ENCODE measurements around the gene EIF1B. TPM values are rescaled to one million over a fixed set of nuclear protein-coding genes. Genes with fewer than 3 reads are reported as not detected.

Gene EIF1B
- total and polyA plus RNA-seq, 2 of the 13 experiments (the other 11 are each of a cell fraction or from before 2014, with no cell fraction given), result 12.7 to 29.1 TPM

DNA sequence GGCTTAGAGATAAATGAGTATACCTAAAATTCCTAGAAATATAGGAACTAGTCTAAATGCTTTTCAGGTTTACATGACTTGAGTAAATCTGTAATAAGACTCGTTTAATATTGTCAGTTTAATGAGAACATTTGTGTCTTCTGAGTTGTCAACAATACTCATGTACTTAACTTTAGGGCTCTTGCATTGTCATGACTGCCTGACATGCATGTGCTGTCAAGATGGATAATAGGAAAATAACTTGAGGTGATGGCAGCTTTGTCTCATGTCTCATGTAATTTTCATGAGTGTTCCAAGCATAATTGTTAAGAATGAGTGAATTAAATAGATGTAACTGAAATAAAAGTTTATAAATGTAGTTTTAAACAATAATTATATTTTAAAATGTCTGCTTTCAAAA, 45.1 kb upstream of the EIF1B start:
- POLR2A ChIA-PET, result no interaction called here
- intact Hi-C loops (cut with micrococcal nuclease; ENCODE audit: unreplicated experiment) (no loop called here), in situ Hi-C loops (cut with HindIII; ENCODE audit: extremely low pct_ligation_motif_present, low pct_unique_long_range_greater_than_20kb) (no loop called here)
- no peak for DNase-seq (ENCODE audit: low spot score)
- no peaks in the 10 kb centered on the region for H3K79me2 ChIP-seq (ENCODE audit: insufficient read depth, low read length)
- H3K36me3 ChIP-seq (replicated peaks in 1 of 2; ENCODE audit: control insufficient read depth in 1 of 2, insufficient read depth in 2 of 2, low read length in 2 of 2), result no peaks in the 10 kb centered on the region
- no peaks in the 10 kb centered on the region for H3K27me3 ChIP-seq (ENCODE audit: control insufficient read depth in 1 of 2, insufficient read depth in 2 of 2, low read length in 2 of 2)
- TF ChIP-seq ZNF431 (CRISPR knock-in tag; IDR thresholded peaks at IDR 0.05; ENCODE audit: borderline replicate concordance, low read depth) (no peak), ATM (IDR thresholded peaks at IDR 0.05; ENCODE audit: borderline replicate concordance) (no peak), AGO1 (IDR thresholded peaks at IDR 0.05; ENCODE audit: low read depth, low read length, poor library complexity, severe bottlenecking) (no peak), ZFYVE20 (CRISPR knock-in tag; IDR thresholded peaks at IDR 0.05; ENCODE audit: borderline replicate concordance, low read depth) (no peak), SCMH1 (CRISPR knock-in tag; IDR thresholded peaks at IDR 0.05; ENCODE audit: borderline replicate concordance) (no peak), MAFF (IDR thresholded peaks at IDR 0.05; ENCODE audit: low read depth, low read length) (no peak), BCL6 (CRISPR knock-in tag; IDR thresholded peaks at IDR 0.05) (no peak), MBD4 (IDR thresholded peaks at IDR 0.05; ENCODE audit: borderline replicate concordance, low read length) (no peak), ZNF101 (CRISPR knock-in tag; IDR thresholded peaks at IDR 0.05; ENCODE audit: borderline replicate concordance, low read depth) (no peak), ZFP1 (CRISPR knock-in tag; IDR thresholded peaks at IDR 0.05) (no peak), HOXD1 (CRISPR knock-in tag; IDR thresholded peaks at IDR 0.05) (no peak), TSC22D2 (CRISPR knock-in tag; IDR thresholded peaks at IDR 0.05; ENCODE audit: borderline replicate concordance) (no peak), FOXK1 (CRISPR knock-in tag; IDR thresholded peaks at IDR 0.05; ENCODE audit: borderline replicate concordance, low read depth) (no peak), CC2D1A (CRISPR knock-in tag; IDR thresholded peaks at IDR 0.05) (no peak), ZNF501 (CRISPR knock-in tag; IDR thresholded peaks at IDR 0.05) (no peak)
- TF ChIP-seq, protein P1, sequence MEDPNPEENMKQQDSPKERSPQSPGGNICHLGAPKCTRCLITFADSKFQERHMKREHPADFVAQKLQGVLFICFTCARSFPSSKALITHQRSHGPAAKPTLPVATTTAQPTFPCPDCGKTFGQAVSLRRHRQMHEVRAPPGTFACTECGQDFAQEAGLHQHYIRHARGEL (CRISPR knock-in tag; IDR thresholded peaks at IDR 0.05), result no peak
- H4K20me1 ChIP-seq (ENCODE audit: insufficient read depth, low read length), result no peaks in the 10 kb centered on the region
- no peaks in the 10 kb centered on the region for H3K9me3 ChIP-seq (ENCODE audit: low read length)
- H3K4me1 ChIP-seq (ENCODE audit: insufficient read depth, low read length), result no peaks in the 10 kb centered on the region
- no peak overlapping the region for H3K27ac ChIP-seq (ENCODE audit: extremely low read length, insufficient read depth, low read length)
- CTCF ChIA-PET (ENCODE audit: low intra/inter-chr PET ratio, low total read pairs), result no interaction called here
- 0% methylated on average over 1 of the region's 1 CpG for WGBS (ENCODE audit: low lambda C conversion rate)
- H2AFZ ChIP-seq (ENCODE audit: low read length), result no peak overlapping the region
- FAIRE-seq, result no peak
- ATAC-seq, result no peak
- H3K9ac ChIP-seq (ENCODE audit: insufficient read depth, low read depth, low read length), result no peak overlapping the region
- H3K4me3 ChIP-seq (replicated peaks in 1 of 3; ENCODE audit: insufficient read depth in 1 of 3, low read depth in 2 of 3, low read length in 3 of 3), result no peak overlapping the region
- H3K4me2 ChIP-seq (ENCODE audit: low read depth, low read length), result no peak overlapping the region
- no TSS peak for BruUV-seq (replicated peaks)

Data from HepG2 (cell line).